ENCODE results near the gene GNPDA2.
"Not testable (repeated sequence)": the region's sequence is repeated elsewhere in the genome, so short reads cannot be mapped to it uniquely, and the experiment has no call there.

GNPDA2 gene

DNA sequence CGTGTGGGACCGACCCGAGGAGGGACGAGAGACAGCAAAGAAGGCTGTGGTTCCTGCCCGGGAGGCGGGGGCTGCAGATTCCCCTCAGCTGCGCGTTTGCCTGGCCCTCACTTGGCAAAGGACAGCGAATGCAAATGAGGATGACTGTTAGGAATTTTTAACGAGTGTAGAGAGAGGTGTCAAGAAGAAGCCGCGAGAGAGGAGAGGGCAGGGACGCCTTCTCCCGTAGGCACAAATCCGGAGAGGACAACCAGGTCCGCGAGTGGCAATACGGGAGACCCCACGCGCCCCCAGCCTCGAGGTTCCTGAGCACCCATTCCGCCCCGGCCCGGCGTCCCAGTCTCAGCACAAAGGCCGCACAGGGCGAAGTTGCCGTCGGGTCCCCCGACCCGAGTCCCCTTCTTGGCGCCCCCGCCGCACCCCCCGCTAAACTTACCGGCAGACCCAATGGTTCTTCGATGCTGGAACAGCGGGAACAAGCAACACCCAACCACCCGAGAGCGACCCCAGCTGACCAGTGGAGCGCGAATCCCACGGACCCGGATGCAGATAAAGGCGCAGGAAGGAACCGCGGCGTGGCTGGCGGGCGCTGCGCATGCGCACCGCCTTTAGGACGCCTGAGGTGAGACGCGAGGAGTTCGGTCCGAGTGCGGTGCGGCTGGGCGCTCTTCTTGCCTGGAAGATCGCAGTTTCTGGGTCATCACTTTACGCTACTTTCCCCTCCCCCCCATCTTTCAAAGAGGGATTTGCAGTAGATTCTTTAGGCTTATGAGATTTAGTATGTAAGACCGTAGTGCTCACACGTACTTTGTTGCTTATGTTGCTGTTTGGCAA, at the start of gene GNPDA2:
GNPDA2 (minus strand) TSS at position 519 of the 834 bp plus-strand sequence. CDS start 4,349 bp downstream, outside the sequence.
- peak within 1 kb of the TSS; percentile 92 for H3K27ac Mint-ChIP-seq
- no peaks in the 10 kb centered on the region for H3K27me3 Mint-ChIP-seq
- H3K4me1 Mint-ChIP-seq (ENCODE audit: low read depth): peaks cover 45% of the 10 kb centered on the region
- peak within 1 kb of the TSS; percentile 93 for H3K4me3 Mint-ChIP-seq
- DNase-seq: peak; percentile 87
- H3K36me3 Mint-ChIP-seq (ENCODE audit: low read depth): peaks cover 18% of the 10 kb centered on the region
- no peaks in the 10 kb centered on the region for H3K9me3 Mint-ChIP-seq

DNA sequence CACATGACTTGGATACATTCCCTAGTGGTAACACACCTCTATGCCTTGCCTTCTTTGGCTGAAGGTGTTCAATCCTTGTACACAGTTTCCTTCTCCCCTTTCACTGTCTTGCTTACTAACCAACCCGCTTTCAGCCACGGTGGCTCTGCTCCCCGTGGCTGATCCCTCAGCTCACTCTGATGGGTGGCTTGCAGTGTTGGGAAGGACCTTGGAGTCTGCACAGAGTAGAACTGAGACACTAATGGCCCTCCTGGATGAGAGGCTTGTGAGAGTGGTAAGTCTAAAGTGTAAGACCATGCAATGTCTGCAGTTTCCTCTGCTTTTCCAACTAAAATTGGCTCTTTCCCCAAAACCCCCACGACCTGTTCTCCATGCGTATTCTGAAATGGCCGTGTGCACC, 46.0 kb upstream of the GNPDA2 start:
- Mint-ChIP-seq H3K9me3 (peaks cover 6% of the 10 kb centered on the region), H3K4me1 (ENCODE audit: low read depth) (no peaks in the 10 kb centered on the region), H3K27ac (no peak overlapping the region), H3K4me3 (no peak overlapping the region), H3K27me3 (peaks cover 11% of the 10 kb centered on the region), H3K36me3 (ENCODE audit: low read depth) (no peaks in the 10 kb centered on the region)
- DNase-seq: no peak

- DNase-seq: no peak
- Mint-ChIP-seq H3K36me3 (ENCODE audit: low read depth) (no peaks in the 10 kb centered on the region), H3K9me3 (peaks cover 6% of the 10 kb centered on the region), H3K4me3 (no peak overlapping the region), H3K27ac (no peak overlapping the region), H3K4me1 (ENCODE audit: low read depth) (no peaks in the 10 kb centered on the region), H3K27me3 (peaks cover 11% of the 10 kb centered on the region)
These were observed 45.4 kb upstream of the GNPDA2 start for GRCh38 chr4:44771789-44772188.

- Mint-ChIP-seq H3K36me3 (ENCODE audit: low read depth) (no peaks in the 10 kb centered on the region), H3K27me3 (peaks cover 26% of the 10 kb centered on the region), H3K4me3 (no peak overlapping the region), H3K9me3 (no peaks in the 10 kb centered on the region), H3K27ac (no peak overlapping the region), H3K4me1 (ENCODE audit: low read depth) (no peaks in the 10 kb centered on the region)
- no peak for DNase-seq
These were observed 40.1 kb upstream of the GNPDA2 start for GRCh38 chr4:44766453-44766852.

DNA sequence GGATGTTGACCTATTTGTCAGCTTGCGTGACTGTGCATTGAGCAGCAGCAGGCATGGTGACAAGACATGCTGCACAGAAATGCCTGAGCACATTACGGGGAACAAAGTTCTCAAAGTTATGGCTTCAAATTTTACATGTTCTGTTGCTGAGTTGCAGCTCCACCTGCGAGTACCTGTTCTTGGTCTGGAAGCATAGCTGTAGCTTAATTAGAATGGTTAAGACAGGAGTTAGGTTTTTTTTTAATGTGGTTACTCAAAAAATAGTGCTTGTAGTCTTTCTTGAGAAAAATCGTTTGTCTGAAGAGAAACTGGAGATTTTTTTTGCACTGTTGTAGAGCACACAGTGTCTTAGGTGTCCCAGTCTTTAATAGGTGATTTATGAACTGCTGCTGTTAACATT, 38.8 kb upstream of the GNPDA2 start:
- Mint-ChIP-seq H3K36me3 (ENCODE audit: low read depth) (no peaks in the 10 kb centered on the region), H3K27me3 (peaks cover 38% of the 10 kb centered on the region), H3K4me3 (no peak overlapping the region), H3K27ac (no peak overlapping the region), H3K9me3 (no peaks in the 10 kb centered on the region), H3K4me1 (ENCODE audit: low read depth) (no peaks in the 10 kb centered on the region)
- DNase-seq: no peak

- H3K27ac Mint-ChIP-seq: no peak overlapping the region
- H3K36me3 Mint-ChIP-seq (ENCODE audit: low read depth): no peaks in the 10 kb centered on the region
- peaks cover 39% of the 10 kb centered on the region for H3K27me3 Mint-ChIP-seq
- no peaks in the 10 kb centered on the region for H3K4me1 Mint-ChIP-seq (ENCODE audit: low read depth)
- DNase-seq: no peak
- H3K4me3 Mint-ChIP-seq: no peak overlapping the region
- no peaks in the 10 kb centered on the region for H3K9me3 Mint-ChIP-seq
These were observed 35.0 kb upstream of the GNPDA2 start for GRCh38 chr4:44761306-44761705.

GRCh38 chr4:44760142-44760898, 34.0 kb upstream of the GNPDA2 start:
- Mint-ChIP-seq H3K4me1 (ENCODE audit: low read depth) (no peaks in the 10 kb centered on the region), H3K4me3 (no peak overlapping the region), H3K27ac (no peak overlapping the region), H3K27me3 (peaks cover 43% of the 10 kb centered on the region), H3K36me3 (ENCODE audit: low read depth) (no peaks in the 10 kb centered on the region), H3K9me3 (no peaks in the 10 kb centered on the region)
- no peak for DNase-seq

DNA sequence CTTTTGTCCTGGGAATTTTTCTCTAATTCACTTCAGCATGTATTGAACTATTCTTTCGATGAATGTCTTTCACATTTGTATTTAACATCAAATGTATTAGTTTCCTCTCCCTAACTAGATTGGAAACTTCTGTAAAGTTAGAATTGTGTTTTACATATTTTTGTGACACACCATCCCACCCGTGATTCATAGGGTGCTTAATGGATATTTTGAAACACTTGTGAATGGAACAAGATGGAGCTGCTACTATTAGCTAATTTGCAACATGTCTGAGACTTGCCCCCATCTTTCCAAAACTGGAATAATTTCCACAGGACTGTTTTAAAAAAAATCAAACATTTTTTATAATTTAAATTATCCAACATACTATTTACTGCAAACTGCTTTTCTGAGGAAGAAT, 30.2 kb upstream of the GNPDA2 start:
- H3K27ac Mint-ChIP-seq: no peak overlapping the region
- H3K27me3 Mint-ChIP-seq: peaks cover 38% of the 10 kb centered on the region
- H3K36me3 Mint-ChIP-seq (ENCODE audit: low read depth): no peaks in the 10 kb centered on the region
- no peaks in the 10 kb centered on the region for H3K9me3 Mint-ChIP-seq
- no peak overlapping the region for H3K4me3 Mint-ChIP-seq
- DNase-seq: no peak
- H3K4me1 Mint-ChIP-seq (ENCODE audit: low read depth): no peaks in the 10 kb centered on the region

DNA sequence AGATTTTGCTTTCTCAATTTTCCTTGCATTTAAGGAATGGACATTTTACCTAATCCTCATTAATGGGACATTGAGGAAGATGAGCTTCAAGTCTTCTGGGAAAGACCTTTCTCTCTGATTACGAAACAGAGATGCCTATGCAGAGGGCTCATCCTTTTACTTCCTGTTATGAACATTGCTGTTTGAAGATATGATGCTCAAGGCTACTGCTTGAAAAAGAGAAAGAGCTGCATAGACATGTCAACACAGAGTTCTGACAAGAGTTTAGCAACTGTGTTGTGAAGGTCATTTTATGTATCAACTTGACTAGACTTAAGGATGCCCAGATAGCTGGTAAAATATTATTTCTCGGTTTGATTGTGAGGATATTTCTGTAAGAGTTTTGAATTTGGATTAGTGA, 13.8 kb upstream of the GNPDA2 start:
- Mint-ChIP-seq H3K36me3 (ENCODE audit: low read depth) (no peaks in the 10 kb centered on the region), H3K9me3 (no peaks in the 10 kb centered on the region), H3K4me1 (ENCODE audit: low read depth) (no peaks in the 10 kb centered on the region), H3K27me3 (peaks cover 22% of the 10 kb centered on the region), H3K27ac (no peak overlapping the region), H3K4me3 (no peak overlapping the region)
- DNase-seq: no peak

DNA sequence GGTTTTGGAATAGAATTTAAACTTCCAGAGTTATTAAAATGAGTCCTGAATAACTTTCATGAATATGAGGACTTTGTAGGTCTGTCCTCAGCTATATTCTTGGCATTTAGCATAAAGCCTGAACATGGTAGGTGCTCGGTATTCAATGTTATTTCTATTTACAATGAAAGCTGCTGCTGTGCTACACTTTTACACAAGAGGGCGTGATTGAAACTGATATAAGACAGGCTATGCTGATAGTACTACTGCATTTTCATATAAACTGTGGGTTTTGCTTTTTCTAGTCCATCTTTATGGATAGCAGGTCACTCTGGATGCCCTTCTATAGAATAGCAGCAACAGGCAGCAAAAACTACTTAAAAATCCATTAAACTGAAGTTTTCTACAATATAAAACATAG, 12.3 kb upstream of the GNPDA2 start:
- H3K27me3 Mint-ChIP-seq: peaks cover 35% of the 10 kb centered on the region
- no peak overlapping the region for H3K4me3 Mint-ChIP-seq
- H3K4me1 Mint-ChIP-seq (ENCODE audit: low read depth): no peaks in the 10 kb centered on the region
- no peaks in the 10 kb centered on the region for H3K36me3 Mint-ChIP-seq (ENCODE audit: low read depth)
- H3K9me3 Mint-ChIP-seq: no peaks in the 10 kb centered on the region
- no peak overlapping the region for H3K27ac Mint-ChIP-seq
- no peak for DNase-seq

DNA sequence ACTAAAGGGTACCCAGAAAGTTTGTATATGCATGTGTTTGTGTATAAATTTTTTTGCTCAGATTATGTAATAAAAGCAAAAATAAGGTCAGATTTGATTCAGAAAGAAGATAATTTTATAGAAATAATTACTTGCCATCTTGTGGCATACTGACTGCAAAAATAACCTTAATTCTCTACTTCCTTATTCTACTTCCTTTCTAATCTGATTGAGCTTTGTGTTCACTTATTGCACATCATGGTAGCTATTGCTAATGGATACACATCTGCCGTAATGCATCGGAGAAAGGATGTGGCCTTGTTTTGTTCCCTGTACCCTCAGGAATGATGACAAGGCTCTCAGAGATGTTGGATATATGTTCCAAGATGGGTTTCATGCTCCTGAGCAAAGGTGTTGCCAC, 10.5 kb upstream of the GNPDA2 start:
- no peak overlapping the region for H3K4me3 Mint-ChIP-seq

GRCh38 chr4:44728694-44729093, 2.3 kb upstream of the GNPDA2 start:
- not testable (repeated sequence) for H3K9me3 Mint-ChIP-seq, DNase-seq, H3K27ac Mint-ChIP-seq, H3K4me3 Mint-ChIP-seq, H3K27me3 Mint-ChIP-seq
- H3K4me1 Mint-ChIP-seq (ENCODE audit: low read depth): peaks cover 33% of the 10 kb centered on the region
- peaks cover 17% of the 10 kb centered on the region for H3K36me3 Mint-ChIP-seq (ENCODE audit: low read depth)

More for the DNA sequence above, 10.5 kb upstream of the GNPDA2 start:
- Mint-ChIP-seq H3K27ac (no peak overlapping the region), H3K27me3 (peaks cover 30% of the 10 kb centered on the region), H3K4me1 (ENCODE audit: low read depth) (no peaks in the 10 kb centered on the region), H3K9me3 (no peaks in the 10 kb centered on the region), H3K36me3 (ENCODE audit: low read depth) (no peaks in the 10 kb centered on the region)
- no peak for DNase-seq

GRCh38 chr4:44727471-44727870, 1.1 kb upstream of the GNPDA2 start:
- H3K9me3 Mint-ChIP-seq: no peaks in the 10 kb centered on the region
- DNase-seq: no peak
- peak overlapping the region; percentile 93 for H3K4me3 Mint-ChIP-seq
- H3K4me1 Mint-ChIP-seq (ENCODE audit: low read depth): peaks cover 42% of the 10 kb centered on the region
- peaks cover 17% of the 10 kb centered on the region for H3K36me3 Mint-ChIP-seq (ENCODE audit: low read depth)
- peaks cover 3% of the 10 kb centered on the region for H3K27me3 Mint-ChIP-seq
- H3K27ac Mint-ChIP-seq: no peak overlapping the region

DNA sequence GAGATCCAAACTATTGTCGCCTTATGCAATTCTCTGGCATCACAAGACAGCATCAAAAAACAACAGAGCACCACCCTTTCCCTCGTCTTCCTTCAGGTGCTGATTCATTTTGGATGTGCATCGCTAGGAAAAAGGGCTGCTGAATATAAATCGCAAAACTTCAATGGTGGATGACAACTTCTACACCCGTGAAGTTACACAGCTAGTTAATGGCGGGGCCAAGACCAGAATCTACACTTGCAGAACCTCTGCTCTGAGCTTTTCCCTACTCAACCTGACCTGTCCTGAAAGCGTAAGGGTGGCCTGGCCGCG, 674 bp downstream of the GNPDA2 start:
- Mint-ChIP-seq H3K9me3 (no peaks in the 10 kb centered on the region), H3K27ac (peak overlapping the region; percentile 92), H3K4me1 (ENCODE audit: low read depth) (peaks cover 51% of the 10 kb centered on the region), H3K4me3 (peak overlapping the region; percentile 93), H3K36me3 (ENCODE audit: low read depth) (peaks cover 24% of the 10 kb centered on the region), H3K27me3 (no peaks in the 10 kb centered on the region)
- DNase-seq: no peak

GRCh38 chr4:44725166-44725565, 1.2 kb downstream of the GNPDA2 start:
- Mint-ChIP-seq H3K27ac (peak overlapping the region; percentile 92), H3K4me3 (peak overlapping the region; percentile 93), H3K4me1 (ENCODE audit: low read depth) (peaks cover 53% of the 10 kb centered on the region), H3K9me3 (no peaks in the 10 kb centered on the region), H3K27me3 (no peaks in the 10 kb centered on the region), H3K36me3 (ENCODE audit: low read depth) (peaks cover 29% of the 10 kb centered on the region)
- DNase-seq: no peak

Measured in activated T-cell treated with anti-CD3 and anti-CD28 coated beads, Interleukin-2, amount 50 U/mL, for 24 hours (primary cell).